Fibroblast of pulmonary artery (primary cell): Measurements from ENCODE around the gene ST3GAL5.
"Not testable (repeated sequence)": the region's sequence is repeated elsewhere in the genome, so short reads cannot be mapped to it uniquely, and the experiment has no call there.

ENCODE experiments used
- DNase-seq: peaks from one replicate; pipeline ENCODE4 v3.0.0-alpha.2; 2010; ENCODE audit warnings: low read depth
- H3K4me3 ChIP-seq: replicated peaks from 2 replicates; pipeline ENCODE4 v1.5.1; 2011; ENCODE audit warnings: low read depth, mild to moderate bottlenecking, control low read depth, low read length, moderate library complexity
- CTCF ChIP-seq: IDR thresholded peaks from 2 replicates; pipeline ENCODE4 v1.5.1; 2011; ENCODE audit warnings: mild to moderate bottlenecking, control low read depth, low read length, inconsistent platforms; ENCODE audit errors: missing control alignments

Gene ST3GAL5

GRCh38 chr2:85933753-85934594, 45.2 kb upstream of the ST3GAL5 start:
- TF ChIP-seq CTCF = no peak
- H3K4me3 ChIP-seq = no peak overlapping the region
- peak; percentile 96 for DNase-seq

- H3K4me3 ChIP-seq, DNase-seq: not testable (repeated sequence)
These were observed 42.4 kb upstream of the ST3GAL5 start for GRCh38 chr2:85931151-85931550.

- no peak for TF ChIP-seq CTCF
These were observed 41.6 kb upstream of the ST3GAL5 start for GRCh38 chr2:85930129-85931124.

GRCh38 chr2:85929096-85930050, 40.6 kb upstream of the ST3GAL5 start:
- H3K4me3 ChIP-seq = no peak overlapping the region
- no peak for TF ChIP-seq CTCF
- DNase-seq = no peak

More at GRCh38 chr2:85930129-85931124, 41.6 kb upstream of the ST3GAL5 start:
- H3K4me3 ChIP-seq = no peak overlapping the region
- peak; percentile 35 for DNase-seq

GRCh38 chr2:85926931-85927661, 38.3 kb upstream of the ST3GAL5 start:
- H3K4me3 ChIP-seq = no peak overlapping the region
- DNase-seq = peak; percentile 49
- no peak for TF ChIP-seq CTCF

- no peak overlapping the region for H3K4me3 ChIP-seq
- DNase-seq = no peak
- no peak for TF ChIP-seq CTCF
These were observed 37.7 kb upstream of the ST3GAL5 start for GRCh38 chr2:85926526-85926925.
